ENCODE results near the gene PDCD11. TPM values are rescaled to one million over a fixed set of nuclear protein-coding genes. Genes with fewer than 3 reads are reported as not detected.

The PDCD11 gene
- total and polyA plus RNA-seq, 2 of the 8 experiments (the other 6 are each of a cell fraction or from before 2014, with no cell fraction given): 18.1 to 79.1 TPM

DNA sequence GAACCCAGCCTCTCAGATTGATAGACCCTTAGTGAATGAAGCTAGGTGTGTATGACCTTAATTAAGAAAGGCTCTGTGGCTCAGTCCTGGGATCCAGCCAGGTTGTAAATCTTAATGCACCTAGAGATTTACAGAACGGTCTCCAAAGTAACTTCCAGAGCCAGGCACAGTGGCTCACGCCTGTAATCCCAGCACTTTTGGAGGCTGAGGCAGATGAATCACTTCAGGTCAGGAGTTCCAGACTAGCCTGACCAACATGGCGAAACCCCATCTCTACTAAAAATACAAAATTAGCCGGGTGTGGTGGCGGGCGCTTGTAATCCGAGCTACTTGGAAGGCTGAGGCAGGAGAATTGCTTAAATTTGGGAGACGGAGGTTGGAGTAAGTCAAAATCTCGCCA lies 31.4 kb downstream of the PDCD11 start:
- Histone ChIP-seq H4K5ac (ENCODE audit: insufficient read length, low read depth, low read length) (no peak overlapping the region), H3K4me2 (ENCODE audit: insufficient read depth in 1 of 2, low read depth in 2 of 2, low read length in 2 of 2) (no peak overlapping the region), H3K23me2 (ENCODE audit: low read depth, low read length) (no peaks in the 10 kb centered on the region), H3K23ac (ENCODE audit: insufficient read length) (no peak overlapping the region), H2BK120ac (replicated peaks; ENCODE audit: low read depth, low read length) (no peak overlapping the region), H3K79me2 (ENCODE audit: control insufficient read depth in 1 of 2, insufficient read depth in 2 of 2, low read length in 2 of 2) (no peaks in the 10 kb centered on the region), H3K4ac (replicated peaks; ENCODE audit: insufficient read length, low read depth, low read length) (no peak overlapping the region), H3K56ac (replicated peaks; ENCODE audit: insufficient read length, low read depth, low read length) (no peak overlapping the region), H3K36me3 (ENCODE audit: control insufficient read depth in 2 of 4, insufficient read depth in 4 of 4, low read length in 3 of 4) (peaks cover 35 to 83% (median 68%) of the 10 kb centered on the region in 4 experiments), H2BK15ac (ENCODE audit: low read length) (no peak overlapping the region), H3K27ac (ENCODE audit: low read depth, low read length) (no peak overlapping the region), H3K18ac (ENCODE audit: extremely low read depth, low read length) (no peak overlapping the region), H3K14ac (ENCODE audit: insufficient read length) (no peak overlapping the region), H2BK12ac (ENCODE audit: low read depth, low read length) (no peak overlapping the region), H2BK5ac (ENCODE audit: low read depth, low read length) (no peak overlapping the region), H4K8ac (ENCODE audit: extremely low read depth, insufficient read depth, low read length) (no peak overlapping the region), H2AFZ (ENCODE audit: low read length) (no peak overlapping the region), H3K27me3 (replicated peaks in 1 of 4; ENCODE audit: control insufficient read depth in 3 of 4, extremely low read depth in 1 of 4, insufficient read depth in 3 of 4, low read length in 3 of 4) (no peaks in the 10 kb centered on the region), H3K79me1 (ENCODE audit: low read depth, low read length) (no peaks in the 10 kb centered on the region), H2BK20ac (ENCODE audit: low read length) (no peak overlapping the region), H3K4me1 (replicated peaks in 1 of 4; ENCODE audit: control insufficient read depth in 3 of 4, insufficient read depth in 4 of 4, low read length in 3 of 4) (no peaks in the 10 kb centered on the region), H3K9ac (replicated peaks in 1 of 4; ENCODE audit: extremely low read depth in 1 of 4, low read depth in 3 of 4, low read length in 3 of 4) (no peak overlapping the region), H3K9me3 (ENCODE audit: insufficient read depth in 2 of 2, low read depth in 1 of 2, low read length in 1 of 2) (no peaks in the 10 kb centered on the region), H2AK5ac (ENCODE audit: low read depth, low read length) (no peak overlapping the region), H4K20me1 (replicated peaks in 1 of 2; ENCODE audit: control insufficient read depth in 1 of 2, insufficient read depth in 2 of 2, low read length in 2 of 2) (peaks cover 3 to 5% of the 10 kb centered on the region in 2 experiments), H4K91ac (replicated peaks; ENCODE audit: insufficient read length, low read length) (no peak overlapping the region), H3K4me3 (ENCODE audit: extremely low read depth in 1 of 4, insufficient read depth in 2 of 4, low read depth in 3 of 4, low read length in 4 of 4) (no peak overlapping the region)
- CTCF ChIA-PET (ENCODE audit: partially characterized antibody): interaction anchor here (1.3 to 2.8 kb wide), 4 partner anchors 10 to 58 kb away, joined by 3 to 12 read pairs (median 5); no protein-coding TSS in a partner anchor
- TF ChIP-seq SAP30 (IDR thresholded peaks at IDR 0.05; ENCODE audit: insufficient read depth, insufficient replicate concordance, low read length): no peak
- no peak for TF ChIP-seq CHD1 (IDR thresholded peaks at IDR 0.05; ENCODE audit: low read depth, low read length)
- no peak for TF ChIP-seq SRF (IDR thresholded peaks at IDR 0.05; ENCODE audit: low read depth, low read length)
- TF ChIP-seq KDM4A (IDR thresholded peaks at IDR 0.05; ENCODE audit: low read depth, low read length, severe bottlenecking): no peak
- no peak for TF ChIP-seq BCL11A (IDR thresholded peaks at IDR 0.05; ENCODE audit: low read depth in 2 of 2, low read length in 2 of 2)
- TF ChIP-seq TEAD4 (IDR thresholded peaks at IDR 0.05; ENCODE audit: low read depth, low read length): no peak
- no peak for TF ChIP-seq RNF2 (IDR thresholded peaks at IDR 0.05; ENCODE audit: borderline replicate concordance, low read depth, low read length, missing control alignments, poor library complexity, severe bottlenecking)
- TF ChIP-seq RFX5 (IDR thresholded peaks at IDR 0.05; ENCODE audit: borderline replicate concordance, low read depth, low read length): no peak
- TF ChIP-seq MAFK (IDR thresholded peaks at IDR 0.05; ENCODE audit: low read depth, low read length): no peak
- no peak for TF ChIP-seq HDAC2 (IDR thresholded peaks at IDR 0.05; ENCODE audit: borderline replicate concordance in 1 of 2, low read depth in 2 of 2, low read length in 2 of 2)
- TF ChIP-seq PHF8 (conservative IDR thresholded peaks at IDR 0.05; ENCODE audit: low read depth, low read length): no peak
- WGBS, 2 experiments (ENCODE audit: extremely low coverage in 1 of 2, insufficient coverage in 1 of 2, insufficient read length in 1 of 2, insufficient replicate concordance in 2 of 2, low coverage in 1 of 2, low lambda C conversion rate in 2 of 2, missing lambda C conversion rate in 1 of 2): 88 to 89% methylated on average over 1 to 9 of the region's 9 CpGs
- DNase-seq (ENCODE audit: low read depth in 1 of 2, low spot score in 2 of 2) (no peak), FAIRE-seq (no peak)
- POLR2A ChIA-PET (ENCODE audit: partially characterized antibody): interaction anchor here (1.4 to 2.0 kb wide), 3 partner anchors 9 to 13 kb away, joined by 3 to 7 read pairs (median 4); no protein-coding TSS in a partner anchor
